ELR (cell line): Measurements from ENCODE around the gene PPP2R5A.
"Not testable (repeated sequence)": the region's sequence is repeated elsewhere in the genome, so short reads cannot be mapped to it uniquely, and the experiment has no call there.

Experiments used
- DNase-seq: peaks from one replicate; pipeline ENCODE4 v3.0.0-alpha.2; 2015; ENCODE audit warnings: low read depth

The PPP2R5A gene

DNA sequence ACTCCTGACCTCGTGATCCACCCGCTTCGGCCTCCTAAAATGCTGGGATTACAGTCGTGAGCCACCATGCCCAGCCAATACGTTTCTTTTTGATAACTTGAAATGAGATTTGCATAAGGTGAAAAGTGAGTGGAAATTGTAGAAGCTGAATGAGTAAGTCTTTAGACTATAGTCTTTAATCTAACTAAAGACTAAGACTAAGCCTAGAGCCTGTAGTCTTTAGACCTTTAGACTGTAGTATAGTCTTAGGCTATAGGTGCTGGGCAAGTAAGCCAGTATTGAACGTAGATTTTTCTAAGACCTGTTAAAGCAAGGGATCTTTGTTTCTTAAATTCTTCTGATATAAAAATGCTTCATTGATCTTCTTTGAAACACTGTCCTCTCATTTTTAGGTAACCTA is 12.1 kb downstream of the PPP2R5A start:
- no peak for DNase-seq

GRCh38 chr1:212301580-212301979 is 16.4 kb downstream of the PPP2R5A start:
- no peak for DNase-seq

- DNase-seq = peak; percentile 16
Observed at GRCh38 chr1:212302745-212303383, 17.7 kb downstream of the PPP2R5A start.

DNA sequence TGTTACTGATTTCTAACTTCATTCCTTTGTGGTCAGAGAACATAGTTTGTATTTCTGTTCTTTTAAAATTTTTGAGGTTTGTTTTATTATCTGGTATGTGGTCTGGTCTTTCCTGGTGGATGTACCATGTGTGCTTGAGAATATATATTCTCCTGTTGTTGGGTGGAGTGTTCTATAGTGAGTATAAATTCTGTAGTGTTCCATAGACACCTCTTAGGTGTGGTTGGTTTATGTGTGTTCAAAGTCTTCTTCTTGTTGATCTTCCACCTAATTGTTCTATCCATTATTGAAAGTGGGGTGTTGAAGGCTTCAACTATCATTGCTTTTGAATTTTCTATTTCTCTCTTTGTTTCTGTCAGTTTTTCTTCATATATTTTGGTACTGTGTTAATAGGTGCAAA is 20.1 kb downstream of the PPP2R5A start:
- no peak for DNase-seq

GRCh38 chr1:212305984-212306452 is 20.8 kb downstream of the PPP2R5A start:
- DNase-seq = not testable (repeated sequence)

GRCh38 chr1:212309967-212310366 is 24.8 kb downstream of the PPP2R5A start:
- no peak for DNase-seq

- no peak for DNase-seq
Observed at GRCh38 chr1:212310383-212310782, 25.2 kb downstream of the PPP2R5A start.

DNA sequence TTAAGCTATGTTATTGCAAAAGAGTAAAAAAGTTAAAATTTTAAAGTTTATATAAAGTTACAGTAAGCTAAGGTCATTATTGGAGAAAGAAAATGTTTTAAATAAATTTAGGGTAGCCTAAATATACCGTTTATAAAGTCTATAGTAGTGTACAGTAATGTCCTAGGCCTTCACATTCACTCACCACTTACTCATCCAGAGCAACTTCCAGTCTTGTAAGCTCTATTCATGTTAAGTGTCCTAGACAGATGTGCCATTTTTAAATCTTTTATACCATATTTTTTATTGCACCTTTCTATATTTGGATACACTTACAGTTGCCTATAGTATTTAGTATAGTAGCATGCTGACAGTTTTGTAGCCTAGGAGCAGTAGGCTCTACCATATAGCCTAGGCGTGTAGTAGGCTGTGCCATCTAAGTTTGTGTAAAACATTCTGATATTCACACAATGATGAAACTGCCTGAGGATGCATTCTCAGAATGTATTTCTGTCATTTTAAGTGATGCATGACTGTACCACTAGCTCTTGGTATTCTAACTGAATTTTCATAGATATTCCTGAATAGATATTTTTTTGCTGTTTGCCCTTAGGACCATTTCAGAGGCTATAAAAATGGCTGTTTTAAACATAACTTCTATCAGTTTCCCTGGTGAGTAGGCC is 26.8 kb downstream of the PPP2R5A start:
- DNase-seq = peak; percentile 77

- DNase-seq = peak; percentile 33
Observed at GRCh38 chr1:212313616-212314015, 28.4 kb downstream of the PPP2R5A start.

GRCh38 chr1:212315184-212315583 is 30.0 kb downstream of the PPP2R5A start:
- no peak for DNase-seq

GRCh38 chr1:212315907-212316306 is 30.7 kb downstream of the PPP2R5A start:
- peak; percentile 48 for DNase-seq

DNA sequence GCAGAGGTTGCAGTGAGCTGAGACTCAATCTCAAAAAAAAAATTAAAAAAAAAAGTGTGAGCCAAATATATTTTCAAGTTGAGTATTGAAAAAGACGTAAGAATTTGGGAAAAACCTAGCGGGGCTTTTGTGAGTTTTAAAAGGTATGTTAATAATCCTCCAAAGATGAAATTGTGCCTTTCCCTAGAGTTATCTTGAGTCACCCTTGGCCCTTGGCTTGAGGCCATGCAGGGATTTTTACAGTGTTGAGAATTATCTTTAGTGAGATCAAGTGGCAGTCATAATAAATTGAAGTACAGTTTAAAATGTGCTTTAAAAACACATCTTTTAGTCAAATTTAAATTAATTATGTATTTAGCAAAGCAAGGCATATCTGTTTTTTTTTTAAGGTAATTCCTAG is 32.7 kb downstream of the PPP2R5A start:
- DNase-seq = no peak

- not testable (repeated sequence) for DNase-seq
Observed at GRCh38 chr1:212321031-212321430, 35.8 kb downstream of the PPP2R5A start.

GRCh38 chr1:212323066-212323465 is 37.9 kb downstream of the PPP2R5A start:
- DNase-seq = no peak

GRCh38 chr1:212326541-212326940 is 41.3 kb downstream of the PPP2R5A start:
- no peak for DNase-seq

GRCh38 chr1:212328248-212328647 is 43.0 kb downstream of the PPP2R5A start:
- DNase-seq = no peak

- DNase-seq = no peak
Observed at GRCh38 chr1:212329105-212329504, 43.9 kb downstream of the PPP2R5A start.

GRCh38 chr1:212341090-212341489 is 55.9 kb downstream of the PPP2R5A start:
- DNase-seq = no peak

DNA sequence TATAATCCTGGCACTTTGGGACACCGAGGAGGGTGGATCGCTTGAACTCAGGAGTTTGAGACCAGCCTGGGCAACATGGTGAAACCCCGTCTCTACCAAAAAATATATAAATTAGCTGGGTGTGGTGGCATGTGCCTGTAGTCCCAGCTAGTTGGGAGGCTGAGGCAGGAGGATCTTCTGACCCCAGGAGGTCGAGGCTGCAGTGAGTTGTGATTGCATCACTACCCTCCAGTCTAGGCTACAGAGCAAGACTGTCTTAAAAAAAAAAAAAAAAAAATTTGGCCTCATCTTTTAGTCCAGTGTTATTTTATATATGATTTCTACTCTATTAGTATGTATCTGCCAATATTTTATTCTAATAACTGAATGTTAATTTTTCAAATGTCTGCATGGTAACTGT is 59.7 kb downstream of the PPP2R5A start:
- DNase-seq = no peak

DNA sequence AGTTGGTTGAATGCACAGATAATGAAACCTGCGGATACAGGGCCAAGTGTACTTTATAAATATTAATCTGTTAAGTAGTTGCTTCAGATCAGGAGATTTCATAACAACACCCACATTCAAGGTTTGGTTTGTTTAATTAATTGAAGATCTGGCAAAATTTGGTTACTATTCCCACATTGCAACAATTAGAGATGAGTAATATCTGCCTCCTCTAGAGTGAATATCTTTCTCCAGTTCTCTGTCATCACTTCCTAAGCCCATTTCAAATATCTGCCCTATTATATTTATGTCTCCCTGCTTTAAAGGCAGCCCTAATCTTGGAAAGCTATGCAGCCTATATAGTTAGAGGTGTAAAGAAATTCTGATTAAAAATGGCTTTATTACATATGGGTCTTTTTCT is 61.4 kb downstream of the PPP2R5A start:
- DNase-seq = no peak

- DNase-seq = no peak
Observed at GRCh38 chr1:212351588-212352362, 66.6 kb downstream of the PPP2R5A start.

- DNase-seq = no peak
Observed at GRCh38 chr1:212353181-212353580, 68.0 kb downstream of the PPP2R5A start.

DNA sequence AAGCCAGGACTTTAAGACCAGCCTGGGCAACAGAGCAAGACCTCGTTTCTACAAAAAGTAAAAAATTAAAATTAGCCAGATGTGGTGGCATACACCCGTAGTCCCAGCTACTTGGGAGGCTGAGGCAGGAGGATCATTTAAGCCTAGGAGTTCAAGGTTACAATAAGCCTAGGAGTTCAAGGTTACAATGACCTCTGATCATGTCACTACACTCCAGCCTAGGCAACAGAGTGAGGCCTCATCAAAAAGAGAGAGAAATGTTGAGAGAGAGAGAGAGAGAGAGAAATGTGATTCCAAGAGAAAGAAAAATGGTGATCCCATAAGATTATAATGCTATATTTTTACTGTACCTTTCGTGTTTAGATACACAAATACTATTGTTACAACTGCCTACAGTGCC is 69.3 kb downstream of the PPP2R5A start:
- no peak for DNase-seq
